SU-DHL-6 (cell line): ENCODE results near the gene ANKRD22.

Source experiments
- H2AFZ ChIP-seq: fragments of 200-600 bp; sonication (generic); 2 replicates; pipeline ENCODE4 v1.6.1; 2014; ENCODE audit warnings: low read depth, mild to moderate bottlenecking, moderate library complexity, mixed read lengths, antibody characterized with exemption, low read length; ENCODE audit not compliant: severe bottlenecking
- H3F3A ChIP-seq: fragments of 200-600 bp; shearing (Covaris generic); 2 replicates; pipeline ENCODE4 v1.6.0; 2016; ENCODE audit warnings: antibody characterized with exemption, mild to moderate bottlenecking; ENCODE audit not compliant: insufficient read depth
- H3K27ac ChIP-seq: fragments of 200-600 bp; sonication (generic); 2 replicates; pipeline ENCODE4 v1.5.1; 2016; ENCODE audit warnings: low read depth, mild to moderate bottlenecking, low read length, moderate library complexity, mixed read lengths
- H3K27me3 ChIP-seq: fragments of 200-600 bp; sonication (generic), shearing (Covaris generic); 2 replicates; pipeline ENCODE4 v1.6.0; 2014; ENCODE audit warnings: mild to moderate bottlenecking, low read length
- H3K36me3 ChIP-seq: fragments of 200-600 bp; sonication (generic); 2 replicates; pipeline ENCODE4 v1.6.1; 2014; ENCODE audit warnings: mild to moderate bottlenecking, low read length, mixed read lengths
- H3K4me2 ChIP-seq: fragments of 300-600, 200-600 bp; shearing (Covaris generic), sonication (generic); 2 replicates; pipeline ENCODE4 v1.6.0; 2014; ENCODE audit warnings: low read length, low read depth, mild to moderate bottlenecking; ENCODE audit not compliant: poor library complexity, severe bottlenecking
- H3K4me3 ChIP-seq: fragments of 200-600 bp; sonication (generic); 2 replicates; pipeline ENCODE4 v1.5.1; 2014; ENCODE audit warnings: antibody characterized with exemption, low read length, mild to moderate bottlenecking, mixed read lengths; ENCODE audit not compliant: insufficient read depth, poor library complexity, severe bottlenecking
- H3K79me2 ChIP-seq: fragments of 200-600 bp; sonication (generic); 2 replicates; pipeline ENCODE4 v1.6.1; 2014; ENCODE audit warnings: mild to moderate bottlenecking, low read length, moderate library complexity; ENCODE audit not compliant: insufficient read depth
- H3K9ac ChIP-seq: fragments of 200-600 bp; sonication (generic); 2 replicates; pipeline ENCODE4 v1.7.0; 2014; ENCODE audit warnings: mild to moderate bottlenecking, low read length
- H3K9me2 ChIP-seq: fragments of 200-600 bp; sonication (generic); replicated peaks from 2 replicates; pipeline ENCODE4 v1.6.1; 2014; ENCODE audit warnings: low read length; ENCODE audit not compliant: insufficient read depth
- H3K9me3 ChIP-seq: fragments of 200-600 bp; sonication (generic); 2 replicates; pipeline ENCODE4 v1.6.1; 2014; ENCODE audit warnings: low read length, mixed read lengths; ENCODE audit not compliant: insufficient read depth
- H4K20me1 ChIP-seq: fragments of 200-600 bp; sonication (generic); 2 replicates; pipeline ENCODE4 v1.6.1; 2014; ENCODE audit warnings: low read depth, mild to moderate bottlenecking, antibody characterized with exemption, low read length, moderate library complexity, mixed read lengths
- CTCF ChIP-seq: fragments of 200-600 bp; sonication (generic); IDR thresholded peaks from one replicate; pipeline ENCODE4 v1.5.1; 2017; ENCODE audit warnings: antibody characterized with exemption, mild to moderate bottlenecking, low read length, moderate library complexity; ENCODE audit not compliant: insufficient read depth, poor library complexity, severe bottlenecking
- EZH2phosphoT487 ChIP-seq: fragments of 200-600 bp; sonication (generic), shearing (Covaris generic); conservative IDR thresholded peaks from 2 replicates; pipeline ENCODE4 v1.6.1; 2018; ENCODE audit warnings: mild to moderate bottlenecking, antibody characterized with exemption, low read length, moderate library complexity, mixed read lengths

The ANKRD22 gene

GRCh38 chr10:88830643-88831268, 20.9 kb downstream of the ANKRD22 start:
- H2AFZ ChIP-seq = no peak overlapping the region

GRCh38 chr10:88828310-88828709, 23.3 kb downstream of the ANKRD22 start:
- Histone ChIP-seq H3K4me3 (no peak overlapping the region), H2AFZ (no peak overlapping the region), H3K27ac (no peak overlapping the region), H3K36me3 (no peaks in the 10 kb centered on the region), H3K27me3 (no peaks in the 10 kb centered on the region), H4K20me1 (no peaks in the 10 kb centered on the region), H3K9me2 (no peaks in the 10 kb centered on the region), H3K4me2 (no peak overlapping the region), H3K79me2 (no peaks in the 10 kb centered on the region), H3K9me3 (no peaks in the 10 kb centered on the region), H3K9ac (no peak overlapping the region), H3F3A (no peaks in the 10 kb centered on the region)
- TF ChIP-seq EZH2phosphoT487 = no peak
- no peak for TF ChIP-seq CTCF

More at GRCh38 chr10:88830643-88831268, 20.9 kb downstream of the ANKRD22 start:
- Histone ChIP-seq H3K9me3 (no peaks in the 10 kb centered on the region), H3K9me2 (no peaks in the 10 kb centered on the region), H3K4me2 (no peak overlapping the region), H3K27ac (no peak overlapping the region), H3K9ac (no peak overlapping the region), H4K20me1 (no peaks in the 10 kb centered on the region), H3F3A (no peaks in the 10 kb centered on the region), H3K27me3 (no peaks in the 10 kb centered on the region), H3K79me2 (no peaks in the 10 kb centered on the region), H3K36me3 (no peaks in the 10 kb centered on the region), H3K4me3 (no peak overlapping the region)
- no peak for TF ChIP-seq CTCF
- no peak for TF ChIP-seq EZH2phosphoT487

- Histone ChIP-seq H3K9me3 (no peaks in the 10 kb centered on the region), H3F3A (no peaks in the 10 kb centered on the region), H3K9ac (no peak overlapping the region), H3K27ac (no peak overlapping the region), H2AFZ (no peak overlapping the region), H3K4me2 (no peak overlapping the region), H3K9me2 (no peaks in the 10 kb centered on the region), H3K79me2 (no peaks in the 10 kb centered on the region), H3K4me3 (no peak overlapping the region), H3K27me3 (no peaks in the 10 kb centered on the region), H3K36me3 (no peaks in the 10 kb centered on the region), H4K20me1 (no peaks in the 10 kb centered on the region)
- no peak for TF ChIP-seq EZH2phosphoT487
- no peak for TF ChIP-seq CTCF
These were observed 24.0 kb downstream of the ANKRD22 start for GRCh38 chr10:88827671-88828070.
